HG03439 (cell line): Measurements from ENCODE around the gene AHI1.

Source experiments
- ATAC-seq: cut with Tn5 transposase; IDR thresholded peaks from one replicate; pipeline ENCODE4 v1.9.1; 2021; ENCODE audit warnings: mild to moderate bottlenecking, moderate library complexity; ENCODE audit not compliant: unreplicated experiment

The AHI1 gene

GRCh38 chr6:135497412-135498184 is at the start of gene AHI1:
Gene AHI1, minus strand, starts transcription at chr6:135497740. Its CDS starts 5,503 bp downstream, at chr6:135492237.
- peak; percentile 94 for ATAC-seq

- ATAC-seq: no peak
These were observed 49.3 kb upstream of the AHI1 start for GRCh38 chr6:135546680-135547418.

- no peak for ATAC-seq
These were observed 48.7 kb upstream of the AHI1 start for GRCh38 chr6:135546206-135546605.

GRCh38 chr6:135540207-135540840 is 42.8 kb upstream of the AHI1 start:
- ATAC-seq: no peak

- ATAC-seq: no peak
These were observed 40.3 kb upstream of the AHI1 start for GRCh38 chr6:135537741-135538301.

- ATAC-seq: no peak
These were observed 38.5 kb upstream of the AHI1 start for GRCh38 chr6:135535989-135536414.

- no peak for ATAC-seq
These were observed 37.3 kb upstream of the AHI1 start for GRCh38 chr6:135534773-135535380.

- no peak for ATAC-seq
These were observed 35.0 kb upstream of the AHI1 start for GRCh38 chr6:135532559-135532958.

- no peak for ATAC-seq
These were observed 34.5 kb upstream of the AHI1 start for GRCh38 chr6:135531954-135532490.

GRCh38 chr6:135530113-135530512 is 32.6 kb upstream of the AHI1 start:
- ATAC-seq: no peak

GRCh38 chr6:135527960-135528249 is 30.4 kb upstream of the AHI1 start:
- no peak for ATAC-seq

- no peak for ATAC-seq
These were observed 29.8 kb upstream of the AHI1 start for GRCh38 chr6:135527116-135527959.

- ATAC-seq: no peak
These were observed 28.1 kb upstream of the AHI1 start for GRCh38 chr6:135525594-135525993.

GRCh38 chr6:135522965-135523692 is 25.6 kb upstream of the AHI1 start:
- no peak for ATAC-seq

GRCh38 chr6:135521431-135521830 is 23.9 kb upstream of the AHI1 start:
- no peak for ATAC-seq

GRCh38 chr6:135520781-135521180 is 23.2 kb upstream of the AHI1 start:
- no peak for ATAC-seq

GRCh38 chr6:135519348-135519747 is 21.8 kb upstream of the AHI1 start:
- ATAC-seq: no peak

- ATAC-seq: no peak
These were observed 20.0 kb upstream of the AHI1 start for GRCh38 chr6:135517527-135517926.

GRCh38 chr6:135514706-135515105 is 17.2 kb upstream of the AHI1 start:
- no peak for ATAC-seq
